Endometrial microvascular endothelial cells (primary cell): Measurements from ENCODE around the gene ZNF48. TPM values are rescaled to one million over a fixed set of nuclear protein-coding genes. Genes with fewer than 3 reads are reported as not detected.

Source experiments
- in situ Hi-C: cut with HindIII; loops from 2 replicates; pipeline ENCODE4 v1.10.0; 2017; ENCODE audit warnings: low sequenced_read_pairs, low pct_unique_long_range_greater_than_20kb; ENCODE audit errors: inconsistent ontology term
- total RNA-seq: library from RNA; depleted of rRNA; stranded (reverse); fragments of >200 nt; gene quantifications from one replicate; pipeline ENCODE4 v1.2.3, GENCODE V29; 2015; ENCODE audit errors: inconsistent ontology term

Gene ZNF48
- total RNA-seq, 1 donor from 2014 or later, result 5.8 TPM

GRCh38 chr16:30398661-30399434 is 3.6 kb downstream of the ZNF48 start:
- in situ Hi-C loops, result no loop called here

GRCh38 chr16:30399435-30400186 is 4.4 kb downstream of the ZNF48 start:
- in situ Hi-C loops, result no loop called here

DNA sequence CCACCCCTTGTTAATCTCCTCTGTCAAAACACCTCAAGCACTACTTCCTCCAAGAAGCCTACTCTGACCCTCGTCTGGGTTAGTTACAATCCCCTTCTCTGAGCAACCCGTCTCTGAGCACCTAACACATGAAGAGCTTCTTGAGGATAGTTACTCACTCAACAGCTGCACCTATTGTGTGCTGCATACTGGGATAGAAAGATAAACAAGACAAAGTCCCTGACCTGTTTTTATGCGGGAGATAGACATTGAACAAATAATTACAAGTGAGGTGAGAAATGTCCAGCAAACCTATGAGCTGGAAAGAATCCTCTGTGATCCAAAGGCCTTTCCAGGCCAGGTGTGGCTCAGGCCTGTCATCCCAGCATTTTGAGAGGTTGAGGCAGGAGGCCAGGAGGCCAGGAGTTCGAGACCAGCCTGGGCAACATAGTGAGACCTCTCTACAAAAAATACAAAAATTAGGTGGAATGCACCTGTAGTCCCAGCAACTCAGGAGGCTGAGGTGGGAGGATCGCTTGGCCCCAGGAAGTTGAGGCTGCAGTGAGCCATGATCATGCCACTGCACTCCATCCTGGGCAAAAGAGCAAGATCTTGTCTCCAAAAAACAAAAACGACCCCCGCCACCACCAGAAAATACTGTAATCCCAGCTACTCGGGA is 6.7 kb downstream of the ZNF48 start:
- in situ Hi-C loops, result no loop called here

DNA sequence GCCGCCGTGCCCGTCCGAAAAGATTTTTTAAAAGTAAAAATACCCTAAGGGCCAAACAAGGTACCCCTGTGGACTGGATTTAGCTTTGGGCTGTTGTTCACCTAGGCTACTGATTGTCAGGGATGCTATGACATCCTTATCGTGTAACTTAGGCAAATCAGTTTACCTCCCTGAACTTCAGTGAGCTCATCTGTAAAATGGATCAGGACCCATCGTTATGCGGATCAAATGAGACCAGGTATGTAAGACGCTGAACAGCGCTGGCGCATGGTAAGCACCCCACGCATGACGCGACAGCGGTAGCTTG is 11.5 kb downstream of the ZNF48 start:
- in situ Hi-C loops, result no loop called here

DNA sequence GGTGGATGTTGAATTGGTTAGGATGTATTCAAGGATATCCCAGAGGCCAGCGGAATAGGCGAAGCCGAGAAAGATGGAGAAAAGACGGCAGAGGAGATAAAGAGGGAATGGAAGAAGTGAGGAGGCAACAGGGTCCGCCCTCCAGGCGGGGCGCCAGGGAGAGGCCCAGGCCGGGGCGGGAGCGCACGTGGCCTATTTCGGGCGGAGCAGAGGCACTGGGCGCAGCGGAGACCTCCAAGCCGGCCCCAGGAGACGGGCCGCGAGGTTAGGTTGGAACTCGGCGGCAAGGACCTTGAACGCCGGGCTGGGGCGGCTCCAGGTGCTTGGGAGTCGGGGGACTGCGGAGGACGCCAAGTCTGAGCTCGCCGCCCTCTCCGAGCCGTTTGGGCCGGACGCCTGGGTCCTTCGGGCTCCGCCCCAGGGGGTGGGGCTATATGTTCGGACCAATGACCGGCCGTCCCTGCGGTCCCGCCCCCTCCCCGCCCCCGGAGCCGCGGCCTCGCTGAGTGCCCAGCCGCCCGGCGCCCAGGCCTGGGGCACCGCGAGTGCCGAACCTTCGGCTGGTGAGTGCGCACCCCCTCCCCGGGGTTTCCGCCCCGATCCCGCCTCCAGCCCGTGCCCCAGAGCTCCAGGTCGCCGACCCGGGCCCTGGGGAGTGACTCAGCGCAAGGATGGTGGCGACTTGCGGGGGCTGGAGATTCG is 12.0 kb downstream of the ZNF48 start, which contains the start of gene ZNF771:
Gene ZNF771, plus strand, starts transcription at position 505 of the 702 bp plus-strand sequence. CDS start 448 bp downstream, outside the sequence.
- in situ Hi-C loops, result no loop called here

GRCh38 chr16:30407804-30408534 is 12.7 kb downstream of the ZNF48 start:
- in situ Hi-C loops, result no loop called here

DNA sequence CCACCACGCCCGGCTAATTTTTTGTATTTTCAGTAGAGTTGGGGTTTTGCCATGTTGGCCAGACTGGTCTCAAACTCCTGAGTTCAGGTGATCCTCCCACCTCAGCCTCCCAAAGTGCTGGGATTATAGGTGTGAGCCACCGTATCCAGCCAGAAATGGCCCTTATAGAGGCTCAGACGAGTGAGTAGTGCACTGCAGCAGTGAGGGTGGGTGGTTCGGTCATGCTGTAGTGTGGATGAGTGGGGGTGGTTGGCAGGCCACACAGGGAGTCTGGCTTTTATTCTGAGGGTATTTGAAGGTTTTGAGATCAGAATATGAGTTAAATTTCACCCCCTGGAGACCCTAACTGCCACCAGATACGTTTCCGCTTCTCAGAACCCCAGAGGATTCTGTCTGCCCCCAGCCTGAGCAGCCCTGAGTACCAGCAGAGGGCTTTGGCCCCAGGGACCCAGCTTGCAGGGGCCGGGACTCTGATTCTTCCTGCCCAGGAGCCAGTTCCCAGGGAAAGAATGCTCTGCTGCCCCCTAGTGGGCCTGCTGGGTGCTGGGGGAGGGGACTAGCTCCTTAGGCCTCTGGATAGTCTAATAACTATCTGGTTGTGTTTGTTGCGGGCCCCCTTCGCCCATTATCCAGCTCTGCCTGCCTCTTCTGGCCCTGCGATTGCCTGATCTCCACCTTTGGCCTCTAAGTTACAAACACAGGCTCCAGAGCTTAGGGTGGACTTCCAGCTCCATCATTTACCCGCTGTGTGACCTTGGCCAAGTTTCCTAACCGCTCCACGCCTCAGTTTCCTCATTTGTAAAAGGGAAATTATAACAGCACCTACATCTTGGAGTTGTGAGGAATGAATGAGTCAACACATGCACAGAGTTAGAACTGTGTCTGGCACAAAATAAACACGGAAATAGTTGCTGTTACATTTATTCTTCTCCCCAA is 14.2 kb downstream of the ZNF48 start:
- in situ Hi-C loops, result no loop called here

GRCh38 chr16:30413112-30413806 is 18.0 kb downstream of the ZNF48 start:
- in situ Hi-C loops, result no loop called here

DNA sequence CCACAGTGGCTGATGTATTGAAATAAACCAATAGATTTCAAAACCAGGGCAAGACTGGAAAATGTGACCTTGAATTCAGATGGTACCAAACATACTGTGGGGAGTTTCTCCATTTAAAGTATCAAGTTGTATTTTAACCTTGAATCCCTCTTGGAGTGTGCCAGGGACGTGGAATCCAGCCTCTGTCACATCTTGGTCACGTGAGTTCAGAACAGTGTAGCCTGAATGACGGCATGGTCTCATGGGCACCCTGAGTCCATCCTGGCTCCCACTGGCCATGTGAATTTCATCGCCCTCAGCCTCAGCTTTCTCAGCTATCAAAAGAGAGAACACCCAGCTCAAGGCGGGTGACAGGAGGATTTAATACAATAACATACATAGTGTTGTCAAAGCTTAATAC is 18.9 kb downstream of the ZNF48 start:
- in situ Hi-C loops, result no loop called here

DNA sequence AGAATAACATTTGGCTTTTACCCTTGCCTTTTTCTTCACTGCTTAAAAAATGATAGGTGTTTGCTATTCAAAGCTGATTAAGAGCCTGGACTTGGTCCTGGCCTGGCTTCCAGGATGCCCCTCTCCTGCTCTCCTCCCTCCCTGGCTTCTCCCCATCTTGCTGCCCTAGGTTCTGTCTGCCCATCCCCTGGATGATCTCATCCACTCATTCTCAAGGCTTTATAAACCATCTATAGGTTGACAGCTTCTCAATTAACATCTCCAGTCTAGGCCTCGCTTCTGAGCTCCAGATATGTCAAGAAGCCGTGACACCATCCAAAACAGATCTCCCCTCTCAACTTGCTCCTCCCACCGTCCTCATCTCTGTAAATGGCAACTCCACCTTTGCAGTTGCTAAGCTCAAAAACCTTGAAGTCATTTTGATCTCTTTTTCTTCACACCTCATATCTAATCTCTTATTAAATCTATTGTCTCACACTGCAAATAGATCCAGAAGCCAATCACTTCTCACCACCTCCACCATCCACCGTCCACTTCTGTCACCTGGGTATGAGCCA is 20.9 kb downstream of the ZNF48 start:
- in situ Hi-C loops, result no loop called here

DNA sequence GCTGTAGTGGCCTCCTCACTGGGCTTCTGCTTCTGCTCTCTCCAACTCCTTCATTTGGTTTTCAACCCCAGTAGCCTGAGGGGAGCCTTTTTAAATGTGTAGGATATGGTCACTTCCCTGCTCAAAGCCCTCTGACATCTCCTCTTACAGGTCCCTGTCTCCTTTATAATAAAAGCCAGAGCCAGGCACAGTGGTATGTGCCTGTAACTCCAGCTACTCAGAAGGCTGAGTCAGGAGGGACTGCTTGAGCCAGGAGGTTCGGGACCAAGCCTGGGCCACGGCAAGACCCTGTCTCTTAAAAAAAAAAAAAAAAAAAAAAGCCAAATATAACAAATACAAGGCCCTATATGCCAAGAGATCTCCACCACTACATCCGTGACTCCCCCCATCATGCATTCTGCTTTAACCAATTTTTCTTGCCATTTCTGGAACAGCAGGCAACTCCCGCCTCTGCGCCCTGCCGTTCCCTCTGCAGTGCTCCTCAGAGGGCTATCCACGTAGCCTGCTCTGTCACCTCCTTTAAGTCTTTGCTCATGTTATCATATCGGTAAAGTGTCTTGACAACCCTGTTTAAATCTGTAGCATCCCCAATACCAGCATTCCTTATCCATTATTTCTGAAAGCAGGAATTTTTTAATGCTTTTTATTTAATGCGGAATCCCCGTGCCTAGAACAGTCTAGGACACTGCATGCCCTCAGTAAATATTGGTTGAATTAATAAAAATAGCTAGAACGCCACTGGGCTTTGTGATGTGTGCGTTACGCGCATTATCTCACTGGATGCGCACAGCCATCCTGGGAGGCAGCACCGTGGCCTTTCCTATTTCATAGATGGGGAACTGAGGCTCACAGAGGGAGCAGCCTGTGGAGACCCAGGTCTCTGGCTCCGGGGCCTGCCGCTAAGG is 21.7 kb downstream of the ZNF48 start:
- in situ Hi-C loops, result no loop called here

DNA sequence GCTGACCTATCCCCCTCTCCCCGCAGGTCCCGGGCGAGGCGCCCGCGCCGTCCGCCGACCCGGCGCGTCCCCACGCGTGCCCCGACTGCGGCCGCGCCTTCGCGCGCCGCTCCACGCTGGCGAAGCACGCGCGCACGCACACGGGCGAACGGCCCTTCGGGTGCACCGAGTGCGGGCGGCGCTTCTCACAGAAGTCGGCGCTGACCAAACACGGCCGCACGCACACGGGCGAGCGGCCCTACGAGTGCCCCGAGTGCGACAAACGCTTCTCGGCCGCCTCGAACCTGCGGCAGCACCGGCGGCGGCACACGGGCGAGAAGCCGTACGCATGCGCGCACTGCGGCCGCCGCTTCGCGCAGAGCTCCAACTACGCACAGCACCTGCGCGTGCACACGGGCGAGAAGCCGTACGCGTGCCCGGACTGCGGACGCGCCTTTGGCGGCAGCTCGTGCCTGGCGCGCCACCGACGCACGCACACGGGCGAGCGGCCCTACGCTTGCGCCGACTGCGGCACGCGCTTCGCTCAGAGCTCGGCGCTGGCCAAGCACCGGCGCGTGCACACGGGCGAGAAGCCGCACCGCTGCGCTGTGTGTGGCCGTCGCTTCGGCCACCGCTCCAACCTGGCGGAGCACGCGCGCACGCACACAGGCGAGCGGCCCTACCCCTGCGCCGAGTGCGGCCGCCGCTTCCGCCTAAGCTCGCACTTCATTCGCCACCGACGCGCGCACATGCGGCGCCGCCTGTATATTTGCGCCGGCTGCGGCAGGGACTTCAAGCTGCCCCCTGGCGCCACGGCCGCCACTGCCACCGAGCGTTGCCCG is 22.5 kb downstream of the ZNF48 start:
- in situ Hi-C loops, result no loop called here

DNA sequence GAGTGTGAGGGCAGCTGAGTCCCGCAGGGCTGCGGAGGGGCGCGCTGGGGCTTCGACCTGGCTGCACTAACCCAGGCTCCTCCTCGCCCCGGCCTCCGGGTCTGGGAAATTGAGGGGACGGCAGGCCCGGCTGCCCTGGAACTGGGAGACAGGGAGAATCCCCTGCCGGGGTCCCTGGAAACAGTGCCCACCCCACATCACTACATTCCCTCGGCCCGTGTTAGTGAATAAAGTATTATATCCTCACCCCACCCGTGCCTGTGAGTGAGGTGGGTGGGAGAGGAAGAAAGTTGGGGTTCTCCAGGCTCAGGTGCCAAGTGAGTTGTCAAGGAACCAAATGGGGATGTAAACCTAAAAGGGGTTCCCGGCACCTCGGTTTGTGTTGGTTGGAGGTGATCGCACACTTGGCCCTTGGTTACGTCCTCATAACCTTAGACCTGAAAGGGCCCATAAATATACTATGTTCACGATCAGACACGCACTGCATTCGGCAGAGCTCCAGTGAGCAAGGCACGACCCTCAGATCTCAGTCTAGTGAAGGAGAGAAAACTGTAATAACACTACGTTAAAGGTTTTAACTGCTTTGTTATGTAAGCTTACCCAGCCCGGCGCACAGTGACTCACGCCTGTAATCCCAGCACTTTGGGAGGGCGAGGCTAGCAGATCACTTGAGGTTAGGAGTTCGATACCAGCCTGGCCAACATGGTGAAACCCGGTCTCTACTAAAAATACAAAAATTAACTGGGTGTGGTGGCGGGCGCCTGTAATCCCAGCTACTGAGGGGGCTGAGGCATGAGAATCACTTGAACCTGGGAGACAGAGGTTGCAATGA is 23.3 kb downstream of the ZNF48 start:
- in situ Hi-C loops, result no loop called here

DNA sequence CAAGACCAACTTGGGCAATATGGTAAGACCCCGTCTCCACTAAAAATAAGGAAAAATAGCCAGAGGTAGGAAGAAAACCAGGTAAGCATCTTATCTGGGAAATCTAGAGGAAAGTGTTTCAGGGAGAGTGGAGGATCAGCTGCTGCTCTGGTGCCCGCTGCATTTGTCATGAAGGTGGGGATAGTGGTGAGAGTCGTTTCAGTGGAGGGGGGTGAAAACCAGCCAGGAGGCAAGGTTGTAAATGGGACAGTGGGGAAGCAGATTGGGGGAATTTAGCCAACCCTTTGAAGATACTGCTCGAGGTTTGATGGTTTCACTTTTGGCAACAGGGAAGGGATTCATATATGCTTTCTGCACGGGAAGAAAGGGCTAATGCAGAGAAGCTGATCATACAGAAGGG is 25.8 kb downstream of the ZNF48 start:
- in situ Hi-C loops, result no loop called here
